Body of pancreas (tissue), 4 donors: ENCODE data around the gene SLC5A9. TPM values are rescaled to one million over a fixed set of nuclear protein-coding genes. Genes with fewer than 3 reads are reported as not detected.

Experiments used
- ATAC-seq: fragments of 150-250 bp; one replicate; pipeline ENCODE4 v1.9.1; 2016
- DNase-seq, 4 donors: peaks; one replicate each; pipeline ENCODE4 v3.0.0-alpha.2; 2019
- H3K27ac ChIP-seq, 4 donors: fragments of 200-600 bp; sonication (generic); 1 replicate in 3 of 4; 2 replicates in 1 of 4; pipeline versions ENCODE4 v1.5.1 to v1.6.1; 2016 to 2019; ENCODE audit warnings: mild to moderate bottlenecking in 1 of 4, mixed read lengths in 1 of 4, moderate library complexity in 1 of 4
- H3K27me3 ChIP-seq, 2 donors: fragments of 200-600 bp; sonication (generic); one replicate each; pipeline ENCODE4 v1.6.0; 2016; ENCODE audit warnings: mild to moderate bottlenecking in 1 of 2
- H3K36me3 ChIP-seq, 2 donors: fragments of 200-600 bp; sonication (generic); replicated peaks in 1 of 2; 2 replicates each; pipeline ENCODE4 v1.5.1; 2016; ENCODE audit warnings: low read depth in 2 of 2; ENCODE audit not compliant: insufficient read depth in 1 of 2
- H3K4me1 ChIP-seq: fragments of 200-600 bp; sonication (generic); one replicate; pipeline ENCODE4 v1.6.0; 2016
- H3K4me3 ChIP-seq, 2 donors: fragments of 200-600 bp; sonication (generic); 1 replicate in 1 of 2; 2 replicates in 1 of 2; pipeline ENCODE4 v1.5.1; 2016 to 2019
- H3K9me3 ChIP-seq, 3 donors: fragments of 200-600 bp; sonication (generic); 1 replicate in 2 of 3; 2 replicates in 1 of 3; pipeline ENCODE4 v1.5.1; 2016
- CTCF ChIP-seq, 7 experiments: fragments of 450-650 bp in 4 of 7; fragments of 200-600 bp in 3 of 7; sonication (generic) in 3 of 7; IDR thresholded peaks; one replicate each; pipeline ENCODE4 v1.5.1; 2016 to 2019; ENCODE audit warnings: antibody characterized with exemption in 7 of 7
- POLR2A ChIP-seq, 3 donors: fragments of 450-650 bp; IDR thresholded peaks; one replicate each; pipeline ENCODE4 v1.6.1; 2016; ENCODE audit warnings: antibody characterized with exemption in 3 of 3, mild to moderate bottlenecking in 2 of 3
- WGBS, 2 donors: methylation state at CpG; one replicate each; pipeline ENCODE4 v1.1.5; 2017; 5-methylcytosine and 5-hydroxymethylcytosine counted together
- intact Hi-C: fragments of 100-400 bp; cut with DNase I; formaldehyde crosslinking; loops from one replicate; pipeline ENCODE4 v1.15.1; 2023
- total RNA-seq, 2 donors: library from RNA; depleted of rRNA; stranded (reverse); fragments of >200 nt; gene quantifications; one replicate each; pipeline ENCODE4 v1.1.0, GENCODE V29; 2016

Gene SLC5A9
- total RNA-seq, 2 donors from 2014 or later: 3.3 to 5.2 TPM

GRCh38 chr1:48233666-48234485 is 11.4 kb downstream of the SLC5A9 start:
- peak; percentile 18 for ATAC-seq

GRCh38 chr1:48235652-48236051 is 13.1 kb downstream of the SLC5A9 start:
- TF ChIP-seq POLR2A (IDR thresholded peaks at IDR 0.05): no peak
- no peak for TF ChIP-seq CTCF (IDR thresholded peaks at IDR 0.05)
- H3K9me3 ChIP-seq: no peaks in the 10 kb centered on the region
- DNase-seq: no peak
- no peaks in the 10 kb centered on the region for H3K27me3 ChIP-seq
- H3K27ac ChIP-seq: no peak overlapping the region
- 78 to 91% methylated on average over 13 of the region's 13 CpGs for WGBS, 2 donors
- no peak overlapping the region for H3K4me3 ChIP-seq
- no peaks in the 10 kb centered on the region for H3K36me3 ChIP-seq
- no peak for ATAC-seq
- intact Hi-C loops: no loop called here
- no peaks in the 10 kb centered on the region for H3K4me1 ChIP-seq

More at GRCh38 chr1:48233666-48234485, 11.4 kb downstream of the SLC5A9 start:
- Histone ChIP-seq H3K27me3 (no peaks in the 10 kb centered on the region), H3K27ac (no peak overlapping the region), H3K36me3 (no peaks in the 10 kb centered on the region), H3K4me1 (no peaks in the 10 kb centered on the region), H3K9me3 (no peaks in the 10 kb centered on the region), H3K4me3 (no peak overlapping the region)
- WGBS, 2 donors: 70 to 73% methylated on average over 12 of the region's 12 CpGs
- no peak for DNase-seq
- intact Hi-C loops: no loop called here
- TF ChIP-seq POLR2A (IDR thresholded peaks at IDR 0.05) (no peak), CTCF (IDR thresholded peaks at IDR 0.05) (no peak)

- Histone ChIP-seq H3K27ac (no peak overlapping the region), H3K27me3 (no peaks in the 10 kb centered on the region), H3K36me3 (no peaks in the 10 kb centered on the region), H3K4me3 (no peak overlapping the region), H3K9me3 (no peaks in the 10 kb centered on the region), H3K4me1 (no peaks in the 10 kb centered on the region)
- peak; percentile 63 for ATAC-seq
- TF ChIP-seq POLR2A (IDR thresholded peaks at IDR 0.05): no peak
- peak; percentile 41 to 86 (median 69) for TF ChIP-seq CTCF (IDR thresholded peaks at IDR 0.05)
- WGBS, 2 donors: 41 to 42% methylated on average over 4 of the region's 4 CpGs
- DNase-seq: no peak
- intact Hi-C loops: no loop called here
Measured at GRCh38 chr1:48236716-48237470, 14.4 kb downstream of the SLC5A9 start.

GRCh38 chr1:48242141-48242736 is 19.7 kb downstream of the SLC5A9 start:
- no peak overlapping the region for H3K27ac ChIP-seq
- 79 to 86% methylated on average over 12 of the region's 12 CpGs for WGBS, 2 donors
- no peaks in the 10 kb centered on the region for H3K27me3 ChIP-seq
- ATAC-seq (no peak), DNase-seq (no peak)
- TF ChIP-seq CTCF (IDR thresholded peaks at IDR 0.05): no peak
- no peak for TF ChIP-seq POLR2A (IDR thresholded peaks at IDR 0.05)
- H3K36me3 ChIP-seq: no peaks in the 10 kb centered on the region
- no peaks in the 10 kb centered on the region for H3K9me3 ChIP-seq
- peaks cover 8% of the 10 kb centered on the region for H3K4me1 ChIP-seq
- no peak overlapping the region for H3K4me3 ChIP-seq
- intact Hi-C loops: no loop called here
